NCI-H2107 treated with DMSO at 0.1 percent for 48 hours (cell line): ENCODE measurements around the gene ZFP90.
"Not testable (repeated sequence)": the region's sequence is repeated elsewhere in the genome, so short reads cannot be mapped to it uniquely, and the experiment has no call there.

Source experiments
- DNase-seq: peaks from one replicate; lab custom pipeline; 2025; ENCODE audit not compliant: unreplicated experiment; lab: John Stamatoyannopoulos, UW

ZFP90 gene

GRCh38 chr16:68538880-68539701 is at the start of gene ZFP90:
Gene ZFP90, plus strand, starts transcription at chr16:68539291. Its CDS starts 502 bp downstream, at chr16:68539793.
- DNase-seq: peak; percentile 28

- DNase-seq: no peak
These were observed 48.7 kb upstream of the ZFP90 start for GRCh38 chr16:68490358-68490757.

GRCh38 chr16:68490829-68491575 is 48.1 kb upstream of the ZFP90 start:
- peak; percentile 68 for DNase-seq

- DNase-seq: no peak
These were observed 47.5 kb upstream of the ZFP90 start for GRCh38 chr16:68491576-68491950.

- no peak for DNase-seq
These were observed 46.9 kb upstream of the ZFP90 start for GRCh38 chr16:68492151-68492542.

GRCh38 chr16:68492543-68493411 is 46.3 kb upstream of the ZFP90 start:
- peak; percentile 70 for DNase-seq

GRCh38 chr16:68493412-68494070 is 45.5 kb upstream of the ZFP90 start:
- DNase-seq: no peak

GRCh38 chr16:68494261-68494660 is 44.8 kb upstream of the ZFP90 start:
- DNase-seq: not testable (repeated sequence)

- DNase-seq: no peak
These were observed 42.4 kb upstream of the ZFP90 start for GRCh38 chr16:68496689-68497088.

- no peak for DNase-seq
These were observed 40.1 kb upstream of the ZFP90 start for GRCh38 chr16:68499006-68499405.

GRCh38 chr16:68503334-68503733 is 35.8 kb upstream of the ZFP90 start:
- DNase-seq: no peak

- DNase-seq: no peak
These were observed 35.0 kb upstream of the ZFP90 start for GRCh38 chr16:68504066-68504465.

- DNase-seq: no peak
These were observed 32.6 kb upstream of the ZFP90 start for GRCh38 chr16:68506331-68507053.

- no peak for DNase-seq
These were observed 31.1 kb upstream of the ZFP90 start for GRCh38 chr16:68508013-68508412.

- no peak for DNase-seq
These were observed 30.4 kb upstream of the ZFP90 start for GRCh38 chr16:68508641-68509240.

- DNase-seq: no peak
These were observed 29.7 kb upstream of the ZFP90 start for GRCh38 chr16:68509381-68509780.

GRCh38 chr16:68510775-68511174 is 28.3 kb upstream of the ZFP90 start:
- DNase-seq: no peak

GRCh38 chr16:68512183-68512582 is 26.9 kb upstream of the ZFP90 start:
- no peak for DNase-seq

- DNase-seq: no peak
These were observed 26.3 kb upstream of the ZFP90 start for GRCh38 chr16:68512742-68513141.

- DNase-seq: no peak
These were observed 24.6 kb upstream of the ZFP90 start for GRCh38 chr16:68514511-68514910.
